K562 (cell line): ENCODE data around the gene CKLF. TPM values are rescaled to one million over a fixed set of nuclear protein-coding genes. Genes with fewer than 3 reads are reported as not detected.

Experiments
- ATF6 ChIP-seq: sonication (generic); formaldehyde crosslinking; IDR thresholded peaks from 2 replicates; pipeline ENCODE4 v1.4.0; 2020; ENCODE audit warnings: mild to moderate bottlenecking, missing genetic modification reagents
- CBFA2T3 ChIP-seq: fragments of 450-650 bp; IDR thresholded peaks from 2 replicates; pipeline ENCODE4 v1.6.1; 2017
- CBX8 ChIP-seq: fragments of 200-600 bp; sonication (generic); IDR thresholded peaks from 2 replicates; pipeline ENCODE4 v1.6.1; 2012; ENCODE audit warnings: borderline replicate concordance, mixed run types, low read depth, mild to moderate bottlenecking, moderate library complexity, mixed read lengths, low read length, control low read depth, inconsistent platforms; ENCODE audit not compliant: poor library complexity, severe bottlenecking; ENCODE audit errors: extremely low read depth
- CCNT2 ChIP-seq: IDR thresholded peaks from 2 replicates; pipeline ENCODE4 v1.6.1; 2011; ENCODE audit warnings: borderline replicate concordance, low read depth, mild to moderate bottlenecking, moderate library complexity, mixed read lengths, low read length; ENCODE audit not compliant: insufficient read length; ENCODE audit errors: extremely low read depth
- CHCHD3 ChIP-seq: fragments of 250-450 bp; sonication (Bioruptor Pico); IDR thresholded peaks from 2 replicates; pipeline ENCODE4 v2.1.2; 2022; ENCODE audit warnings: mild to moderate bottlenecking
- CTCFL ChIP-seq: IDR thresholded peaks from 2 replicates; pipeline ENCODE4 v1.6.1; 2011; ENCODE audit warnings: borderline replicate concordance, low read depth, mild to moderate bottlenecking, moderate library complexity, low read length; ENCODE audit not compliant: insufficient read depth, poor library complexity, severe bottlenecking
- DIDO1 ChIP-seq: fragments of 450-650 bp; IDR thresholded peaks from 2 replicates; pipeline ENCODE4 v1.6.1; 2016; ENCODE audit warnings: low read depth, missing biosample characterization, missing genetic modification characterization
- POU5F1 ChIP-seq: fragments of 150-350 bp; IDR thresholded peaks from 2 replicates; pipeline ENCODE4 v1.6.1; 2014; ENCODE audit warnings: borderline replicate concordance, low read length, low read depth, mild to moderate bottlenecking; ENCODE audit not compliant: partially characterized antibody
- PRMT5 ChIP-seq: sonication (generic); formaldehyde crosslinking; IDR thresholded peaks from 2 replicates; pipeline ENCODE4 v1.5.0; 2020; ENCODE audit warnings: missing genetic modification reagents
- REST ChIP-seq, 2 experiments: fragments of 450-650 bp; formaldehyde crosslinking in 1 of 2; IDR thresholded peaks; 2 replicates each; pipeline versions ENCODE4 v1.4.0 to v1.6.1; 2014 to 2020; ENCODE audit warnings: mild to moderate bottlenecking in 2 of 2, borderline replicate concordance in 1 of 2, low read depth in 1 of 2
- SRF ChIP-seq, 2 experiments: fragments of 250-450, 450-650 bp in 1 of 2; sonication (Bioruptor Pico) in 1 of 2; sonication (generic) in 1 of 2; formaldehyde crosslinking; IDR thresholded peaks; 2 replicates each; pipeline versions ENCODE4 v1.5.0 to v1.5.1; 2020 to 2022; ENCODE audit warnings: mild to moderate bottlenecking in 1 of 2, missing genetic modification reagents in 1 of 2
- SUPT5H ChIP-seq: fragments of 450-650 bp; IDR thresholded peaks from 2 replicates; pipeline ENCODE4 v1.6.1; 2016
- ZNF121 ChIP-seq: sonication (generic); formaldehyde crosslinking; conservative IDR thresholded peaks from 2 replicates; pipeline ENCODE4 v1.8.0; 2022; ENCODE audit warnings: missing genetic modification reagents
- ZNF143 ChIP-seq: sonication (generic); formaldehyde crosslinking; IDR thresholded peaks from 2 replicates; pipeline ENCODE4 v1.9.0; 2022; ENCODE audit warnings: mild to moderate bottlenecking, missing genetic modification reagents
- polyA plus RNA-seq, 8 experiments: library from polyadenylated mRNA; depleted of rRNA in 4 of 8; stranded (reverse) in 5 of 8; unstranded in 3 of 8; fragments of >200 nt; fragmentation: Nextera tagmentation in 2 of 8; fragmentation: Illumina TruSeq in 1 of 8; extraction: Ambion mirVana in 2 of 8; extraction: Trizol in 1 of 8; gene quantifications; 2 replicates each; pipeline versions ENCODE4 v1.2.1 to v1.2.3, GENCODE V29; 2011 to 2014; ENCODE audit warnings: inconsistent platforms in 1 of 8, missing spikeins in 1 of 8
- total RNA-seq, 7 experiments: library from RNA; depleted of rRNA in 6 of 7; stranded (reverse); fragments of >200 nt in 6 of 7; fragmentation: Illumina TruSeq in 2 of 7; extraction: Trizol in 2 of 7; gene quantifications; 2 replicates each; pipeline versions ENCODE4 v1.2.1 to v1.2.3, GENCODE V29; 2011 to 2021; ENCODE audit warnings: low replicate concordance in 1 of 7

Gene CKLF
- total and polyA plus RNA-seq, 9 of the 15 experiments (the other 6 are each of a cell fraction or from before 2014, with no cell fraction given), result 84.8 to 322 (median 118) TPM

GRCh38 chr16:66511602-66512271 is 40.6 kb upstream of the CKLF start (continued):
- TF ChIP-seq REST (IDR thresholded peaks at IDR 0.05; ENCODE audit: borderline replicate concordance), result peak; percentile 46; the same call in 1 of the 2 replicates
- TF ChIP-seq REST (CRISPR knock-in tag; IDR thresholded peaks at IDR 0.05; ENCODE audit: low read depth), result no peak
- TF ChIP-seq SUPT5H, result no peak
- TF ChIP-seq CCNT2, result no peak
- TF ChIP-seq ATF6 (CRISPR knock-in tag), result no peak
- TF ChIP-seq CBFA2T3, result peak; percentile 89
- no peak for TF ChIP-seq CHCHD3 (CRISPR knock-in tag)
- no peak for TF ChIP-seq SRF (CRISPR knock-in tag; IDR thresholded peaks at IDR 0.05)
- no peak for TF ChIP-seq PRMT5 (CRISPR knock-in tag)
- TF ChIP-seq ZNF121, result no peak
- no peak for TF ChIP-seq ZNF143
- TF ChIP-seq POU5F1, result no peak
- TF ChIP-seq CBX8, result no peak
- TF ChIP-seq DIDO1 (tag), result no peak
- no peak for TF ChIP-seq CTCFL
